ENCODE data around the gene ADAM30. TPM values are rescaled to one million over a fixed set of nuclear protein-coding genes. Genes with fewer than 3 reads are reported as not detected.

ADAM30 gene
- total RNA-seq, 1 donor from 2014 or later, result not detected

DNA sequence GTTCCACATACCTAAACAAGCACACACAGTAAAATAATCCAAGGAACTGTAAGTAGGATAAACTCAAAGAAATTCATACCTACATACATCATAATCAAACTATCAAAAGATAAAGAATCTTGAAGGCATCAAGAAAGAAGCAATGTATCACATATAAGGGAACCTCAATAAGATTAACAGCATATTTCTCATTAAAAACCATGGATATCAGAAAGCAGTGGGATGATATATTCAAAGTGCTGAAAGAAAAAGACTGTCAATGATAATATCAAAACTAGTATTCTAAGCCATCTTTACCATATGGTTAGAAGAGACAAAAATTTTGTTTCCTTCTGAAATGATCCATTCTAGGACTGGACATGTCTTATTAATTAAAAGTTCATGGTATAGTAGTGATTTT, 37.1 kb upstream of the ADAM30 start:
- Mint-ChIP-seq H3K4me1 (no peaks in the 10 kb centered on the region), H3K27ac (no peak overlapping the region), H3K9me3 (peaks cover 2% of the 10 kb centered on the region), H3K36me3 (peaks cover 57% of the 10 kb centered on the region), H3K4me3 (no peak overlapping the region), H3K27me3 (ENCODE audit: insufficient read depth, low read depth) (peaks cover 6% of the 10 kb centered on the region)
- Histone ChIP-seq H2AFZ (replicated peaks) (no peak overlapping the region), H3K9me3 (ENCODE audit: low read depth) (no peaks in the 10 kb centered on the region), H3K4me2 (no peak overlapping the region), H3K27me3 (no peaks in the 10 kb centered on the region), H3K79me2 (ENCODE audit: low read depth) (no peaks in the 10 kb centered on the region), H3K27ac (no peak overlapping the region), H4K20me1 (ENCODE audit: low read depth) (no peaks in the 10 kb centered on the region), H3K36me3 (peaks cover 6% of the 10 kb centered on the region), H3K9ac (no peak overlapping the region), H3K4me1 (no peaks in the 10 kb centered on the region), H3F3A (ENCODE audit: low read depth) (no peaks in the 10 kb centered on the region), H3K4me3 (no peak overlapping the region)
- no peak for DNase-seq (ENCODE audit: low spot score)
- TF ChIP-seq EZH2phosphoT487 (IDR thresholded peaks at IDR 0.05) (no peak), EZH2 (IDR thresholded peaks at IDR 0.05) (no peak)
- TF ChIP-seq, protein P1, sequence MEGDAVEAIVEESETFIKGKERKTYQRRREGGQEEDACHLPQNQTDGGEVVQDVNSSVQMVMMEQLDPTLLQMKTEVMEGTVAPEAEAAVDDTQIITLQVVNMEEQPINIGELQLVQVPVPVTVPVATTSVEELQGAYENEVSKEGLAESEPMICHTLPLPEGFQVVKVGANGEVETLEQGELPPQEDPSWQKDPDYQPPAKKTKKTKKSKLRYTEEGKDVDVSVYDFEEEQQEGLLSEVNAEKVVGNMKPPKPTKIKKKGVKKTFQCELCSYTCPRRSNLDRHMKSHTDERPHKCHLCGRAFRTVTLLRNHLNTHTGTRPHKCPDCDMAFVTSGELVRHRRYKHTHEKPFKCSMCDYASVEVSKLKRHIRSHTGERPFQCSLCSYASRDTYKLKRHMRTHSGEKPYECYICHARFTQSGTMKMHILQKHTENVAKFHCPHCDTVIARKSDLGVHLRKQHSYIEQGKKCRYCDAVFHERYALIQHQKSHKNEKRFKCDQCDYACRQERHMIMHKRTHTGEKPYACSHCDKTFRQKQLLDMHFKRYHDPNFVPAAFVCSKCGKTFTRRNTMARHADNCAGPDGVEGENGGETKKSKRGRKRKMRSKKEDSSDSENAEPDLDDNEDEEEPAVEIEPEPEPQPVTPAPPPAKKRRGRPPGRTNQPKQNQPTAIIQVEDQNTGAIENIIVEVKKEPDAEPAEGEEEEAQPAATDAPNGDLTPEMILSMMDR (IDR thresholded peaks at IDR 0.05), result no peak

DNA sequence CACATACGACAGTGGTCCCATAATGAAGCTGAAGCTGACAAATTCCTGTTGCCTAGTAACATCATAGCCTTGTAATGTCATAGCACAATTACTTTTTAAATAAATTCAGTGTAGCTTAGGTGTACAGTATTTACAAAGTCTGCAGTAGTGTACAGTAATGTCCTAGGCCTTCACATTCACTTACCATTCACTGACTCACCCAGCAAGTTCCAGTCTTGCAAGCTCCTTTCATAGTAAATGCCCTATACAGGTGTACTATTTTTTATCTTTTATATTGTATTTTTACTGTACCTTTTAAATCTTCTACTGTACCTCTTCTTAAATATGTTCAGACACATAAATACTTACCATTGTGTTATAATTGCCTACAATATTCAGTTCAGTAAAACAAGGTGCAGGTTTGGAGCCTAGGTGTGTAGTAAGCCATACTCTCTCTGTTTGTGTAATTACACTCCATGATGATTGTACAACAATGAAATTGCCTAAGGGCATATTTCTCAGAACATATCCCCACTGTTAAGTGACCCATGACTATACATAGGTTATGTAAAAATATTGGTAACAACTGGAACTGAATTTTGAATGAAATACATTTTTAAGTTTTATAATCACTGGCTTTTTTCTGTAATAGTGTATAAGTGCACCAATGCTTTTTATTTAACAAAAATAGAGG, 33.5 kb upstream of the ADAM30 start:
- H3K36me3 Mint-ChIP-seq, result peaks cover 42% of the 10 kb centered on the region
- H3K27me3 Mint-ChIP-seq (ENCODE audit: insufficient read depth, low read depth), result peaks cover 2% of the 10 kb centered on the region
- no peaks in the 10 kb centered on the region for H3K4me1 Mint-ChIP-seq
- Histone ChIP-seq H4K20me1 (ENCODE audit: low read depth) (no peaks in the 10 kb centered on the region), H3K9ac (no peak overlapping the region), H2AFZ (replicated peaks) (no peak overlapping the region), H3K4me2 (no peak overlapping the region), H3K9me3 (ENCODE audit: low read depth) (no peaks in the 10 kb centered on the region), H3K27ac (no peak overlapping the region), H3K36me3 (peaks cover 6% of the 10 kb centered on the region), H3K4me1 (no peaks in the 10 kb centered on the region), H3K27me3 (no peaks in the 10 kb centered on the region), H3F3A (ENCODE audit: low read depth) (no peaks in the 10 kb centered on the region), H3K79me2 (ENCODE audit: low read depth) (no peaks in the 10 kb centered on the region), H3K4me3 (no peak overlapping the region)
- DNase-seq (ENCODE audit: low spot score), result no peak
- H3K4me3 Mint-ChIP-seq, result no peak overlapping the region
- TF ChIP-seq EZH2phosphoT487 (IDR thresholded peaks at IDR 0.05) (no peak), EZH2 (IDR thresholded peaks at IDR 0.05) (no peak)
- TF ChIP-seq, protein P1 (IDR thresholded peaks at IDR 0.05), result no peak
- H3K27ac Mint-ChIP-seq, result no peak overlapping the region
- peaks cover 2% of the 10 kb centered on the region for H3K9me3 Mint-ChIP-seq

DNA sequence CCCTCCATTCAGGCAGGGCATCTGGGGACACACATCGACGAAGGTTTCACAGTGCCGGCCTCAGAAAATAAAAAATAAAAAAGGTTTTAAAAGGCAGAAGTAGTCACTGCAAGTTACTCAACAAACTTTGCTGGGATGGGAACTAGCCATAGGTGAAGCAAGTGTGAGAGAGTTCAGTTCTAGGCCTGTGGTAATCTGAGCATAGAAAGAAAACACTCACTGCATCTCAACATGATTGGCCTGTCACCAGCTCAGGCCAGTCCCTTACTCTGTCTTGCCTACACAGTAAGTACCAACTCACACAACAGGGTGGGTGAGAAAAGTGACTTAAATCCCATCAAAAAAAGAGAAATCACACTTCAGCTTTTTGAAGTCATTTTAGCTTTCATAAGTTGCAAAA, 30.2 kb upstream of the ADAM30 start:
- Mint-ChIP-seq H3K9me3 (no peaks in the 10 kb centered on the region), H3K36me3 (peaks cover 41% of the 10 kb centered on the region), H3K4me3 (no peak overlapping the region), H3K27me3 (ENCODE audit: insufficient read depth, low read depth) (peaks cover 2% of the 10 kb centered on the region), H3K27ac (no peak overlapping the region), H3K4me1 (no peaks in the 10 kb centered on the region)
- no peaks in the 10 kb centered on the region for H3K4me1 ChIP-seq
- TF ChIP-seq, protein P1 (IDR thresholded peaks at IDR 0.05), result no peak
- no peak for TF ChIP-seq EZH2phosphoT487 (IDR thresholded peaks at IDR 0.05)
- no peak for TF ChIP-seq EZH2 (IDR thresholded peaks at IDR 0.05)
- no peaks in the 10 kb centered on the region for H3K9me3 ChIP-seq (ENCODE audit: low read depth)
- H2AFZ ChIP-seq (replicated peaks), result no peak overlapping the region
- H4K20me1 ChIP-seq (ENCODE audit: low read depth), result no peaks in the 10 kb centered on the region
- no peaks in the 10 kb centered on the region for H3K79me2 ChIP-seq (ENCODE audit: low read depth)
- peaks cover 5% of the 10 kb centered on the region for H3K36me3 ChIP-seq
- no peaks in the 10 kb centered on the region for H3K27me3 ChIP-seq
- H3K27ac ChIP-seq, result no peak overlapping the region
- H3F3A ChIP-seq (ENCODE audit: low read depth), result no peaks in the 10 kb centered on the region
- DNase-seq (ENCODE audit: low spot score), result no peak
- H3K4me2 ChIP-seq, result no peak overlapping the region
- no peak overlapping the region for H3K9ac ChIP-seq
- no peak overlapping the region for H3K4me3 ChIP-seq

Measured in neural progenitor cell (in vitro differentiated cells).